C4-2B (cell line): ENCODE data around the gene ALOX5AP.

ENCODE experiments used
- CTCF ChIP-seq: fragments of 450-650 bp; conservative IDR thresholded peaks from 2 replicates; pipeline ENCODE4 v1.5.1; 2017; ENCODE audit warnings: mild to moderate bottlenecking
- ZFX ChIP-seq: fragments of 450-650 bp; IDR thresholded peaks from 2 replicates; pipeline ENCODE4 v1.6.1; 2017

GRCh38 chr13:30785191-30785850 lies 50.0 kb downstream of the ALOX5AP start:
- TF ChIP-seq CTCF: no peak
- TF ChIP-seq ZFX: no peak
